ENCODE data around the gene ACKR1. TPM values are rescaled to one million over a fixed set of nuclear protein-coding genes. Genes with fewer than 3 reads are reported as not detected.

The ACKR1 gene
- polyA plus RNA-seq, 1 donor (not counting 4 experiments of a cell fraction or from before 2014, with no cell fraction given), result not detected

GRCh38 chr1:159203610-159204009 lies 1.1 kb upstream of the ACKR1 start:
- no peak overlapping the region for H3K27ac ChIP-seq (ENCODE audit: control insufficient read depth, insufficient read depth, low read length)

GRCh38 chr1:159205225-159205624 lies 550 bp downstream of the ACKR1 start:
- no peak for FAIRE-seq
- H3K27me3 ChIP-seq (ENCODE audit: control insufficient read depth, extremely low read depth, insufficient read depth, low read length), result peaks cover 35% of the 10 kb centered on the region
- no peak overlapping the region for H3K27ac ChIP-seq (ENCODE audit: control insufficient read depth, insufficient read depth, low read length)
- H2AFZ ChIP-seq (ENCODE audit: control insufficient read depth, low read length), result no peak overlapping the region
- dilution Hi-C loops (cut with MboI; ENCODE audit: extremely low pct_ligation_motif_present, low sequenced_read_pairs), result no loop called here
- no peak for DNase-seq (ENCODE audit: low read depth, low spot score)
- H3K9me3 ChIP-seq (ENCODE audit: control insufficient read depth, low read depth, low read length), result no peaks in the 10 kb centered on the region
- H3K4me3 ChIP-seq (ENCODE audit: control insufficient read depth in 2 of 3, extremely low read depth in 1 of 3, insufficient read depth in 2 of 3, low read depth in 1 of 3, low read length in 3 of 3), result no peak overlapping the region
- no peak overlapping the region for H3K9ac ChIP-seq (ENCODE audit: control insufficient read depth, extremely low read depth, insufficient read depth, low read length)
- TF ChIP-seq EZH2 (IDR thresholded peaks at IDR 0.05; ENCODE audit: low read length) (no peak), CTCF (optimal IDR thresholded peaks at IDR 0.05 in 1 of 3, IDR thresholded peaks at IDR 0.05 in 1 of 3, conservative IDR thresholded peaks at IDR 0.05 in 1 of 3; ENCODE audit: extremely low read depth in 1 of 3, insufficient read depth in 2 of 3, low read length in 3 of 3) (no peak)
- no peaks in the 10 kb centered on the region for H4K20me1 ChIP-seq (ENCODE audit: control insufficient read depth, extremely low read depth, insufficient read depth, low read length)
- H3K79me2 ChIP-seq (ENCODE audit: control insufficient read depth, insufficient read depth, low read length), result no peaks in the 10 kb centered on the region
- H3K4me1 ChIP-seq (ENCODE audit: control insufficient read depth, extremely low read depth, insufficient read depth, low read length), result no peaks in the 10 kb centered on the region
- no peaks in the 10 kb centered on the region for H3K36me3 ChIP-seq (ENCODE audit: control insufficient read depth in 2 of 2, extremely low read depth in 1 of 2, insufficient read depth in 2 of 2, low read length in 2 of 2)
- no peak overlapping the region for H3K4me2 ChIP-seq (ENCODE audit: control insufficient read depth, extremely low read depth, insufficient read depth, low read depth, low read length)
- H3K9me1 ChIP-seq (ENCODE audit: control insufficient read depth, extremely low read depth, insufficient read depth, low read length), result no peaks in the 10 kb centered on the region

More at GRCh38 chr1:159203610-159204009, 1.1 kb upstream of the ACKR1 start:
- H2AFZ ChIP-seq (ENCODE audit: control insufficient read depth, low read length), result no peak overlapping the region
- FAIRE-seq (no peak), DNase-seq (ENCODE audit: low read depth, low spot score) (no peak)
- dilution Hi-C loops (cut with MboI; ENCODE audit: extremely low pct_ligation_motif_present, low sequenced_read_pairs), result no loop called here
- peaks cover 40% of the 10 kb centered on the region for H3K27me3 ChIP-seq (ENCODE audit: control insufficient read depth, extremely low read depth, insufficient read depth, low read length)
- no peak overlapping the region for H3K4me3 ChIP-seq (ENCODE audit: control insufficient read depth in 2 of 3, extremely low read depth in 1 of 3, insufficient read depth in 2 of 3, low read depth in 1 of 3, low read length in 3 of 3)
- H3K9me3 ChIP-seq (ENCODE audit: control insufficient read depth, low read depth, low read length), result no peaks in the 10 kb centered on the region
- H3K36me3 ChIP-seq (ENCODE audit: control insufficient read depth in 2 of 2, extremely low read depth in 1 of 2, insufficient read depth in 2 of 2, low read length in 2 of 2), result no peaks in the 10 kb centered on the region
- H3K4me2 ChIP-seq (ENCODE audit: control insufficient read depth, extremely low read depth, insufficient read depth, low read depth, low read length), result no peak overlapping the region
- H3K9ac ChIP-seq (ENCODE audit: control insufficient read depth, extremely low read depth, insufficient read depth, low read length), result no peak overlapping the region
- TF ChIP-seq EZH2 (IDR thresholded peaks at IDR 0.05; ENCODE audit: low read length) (no peak), CTCF (optimal IDR thresholded peaks at IDR 0.05 in 1 of 3, IDR thresholded peaks at IDR 0.05 in 1 of 3, conservative IDR thresholded peaks at IDR 0.05 in 1 of 3; ENCODE audit: extremely low read depth in 1 of 3, insufficient read depth in 2 of 3, low read length in 3 of 3) (no peak)
- H3K9me1 ChIP-seq (ENCODE audit: control insufficient read depth, extremely low read depth, insufficient read depth, low read length), result no peaks in the 10 kb centered on the region
- no peaks in the 10 kb centered on the region for H4K20me1 ChIP-seq (ENCODE audit: control insufficient read depth, extremely low read depth, insufficient read depth, low read length)
- no peaks in the 10 kb centered on the region for H3K4me1 ChIP-seq (ENCODE audit: control insufficient read depth, extremely low read depth, insufficient read depth, low read length)
- no peaks in the 10 kb centered on the region for H3K79me2 ChIP-seq (ENCODE audit: control insufficient read depth, insufficient read depth, low read length)

All from keratinocyte (primary cell).